DOHH2 (cell line): Measurements from ENCODE around the gene ALG1.

Source experiments
- EZH2phosphoT487 ChIP-seq: fragments of 200-600 bp; sonication (generic); IDR thresholded peaks from 2 replicates; pipeline ENCODE4 v1.6.1; 2017; ENCODE audit warnings: borderline replicate concordance, mild to moderate bottlenecking, antibody characterized with exemption, low read length, moderate library complexity, mixed read lengths
- TF ChIP-seq, protein P1 (sequence below): fragments of 200-600 bp; sonication (generic); IDR thresholded peaks from one replicate; pipeline ENCODE4 v1.5.1; 2014; ENCODE audit warnings: antibody characterized with exemption, mild to moderate bottlenecking, low read depth, low read length; ENCODE audit not compliant: poor library complexity, severe bottlenecking

DNA sequence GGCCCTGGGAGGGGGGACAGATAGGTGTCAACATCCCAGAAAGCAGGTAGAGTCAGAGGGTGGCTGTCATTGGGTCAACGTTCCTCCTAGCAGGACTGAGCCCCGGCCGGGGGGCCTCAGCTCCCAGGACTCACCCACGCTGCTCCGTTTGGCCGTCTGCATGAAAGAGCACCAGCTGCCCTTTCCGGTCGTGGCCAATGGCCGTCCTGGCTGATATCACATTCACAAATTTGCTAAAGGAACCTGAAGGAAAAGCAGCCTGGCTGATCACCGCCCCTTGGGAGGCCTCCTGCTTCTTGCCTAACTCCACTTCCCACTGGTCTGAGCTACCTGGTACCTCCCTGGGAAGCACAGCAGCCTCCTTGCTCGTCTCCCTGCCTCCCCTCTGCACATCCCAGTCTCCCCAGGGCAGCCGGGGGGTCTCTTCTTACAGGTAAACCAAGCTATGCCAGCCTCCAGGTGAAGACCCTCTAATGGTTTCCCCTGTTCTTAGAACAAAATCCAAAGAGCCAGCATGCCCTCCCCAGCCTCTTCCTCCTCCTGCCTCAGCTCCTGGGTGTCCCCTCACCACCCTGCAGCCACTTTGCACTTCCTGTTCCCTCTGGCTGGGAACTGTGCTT lies 41.3 kb upstream of the ALG1 start:
- TF ChIP-seq, protein P1, sequence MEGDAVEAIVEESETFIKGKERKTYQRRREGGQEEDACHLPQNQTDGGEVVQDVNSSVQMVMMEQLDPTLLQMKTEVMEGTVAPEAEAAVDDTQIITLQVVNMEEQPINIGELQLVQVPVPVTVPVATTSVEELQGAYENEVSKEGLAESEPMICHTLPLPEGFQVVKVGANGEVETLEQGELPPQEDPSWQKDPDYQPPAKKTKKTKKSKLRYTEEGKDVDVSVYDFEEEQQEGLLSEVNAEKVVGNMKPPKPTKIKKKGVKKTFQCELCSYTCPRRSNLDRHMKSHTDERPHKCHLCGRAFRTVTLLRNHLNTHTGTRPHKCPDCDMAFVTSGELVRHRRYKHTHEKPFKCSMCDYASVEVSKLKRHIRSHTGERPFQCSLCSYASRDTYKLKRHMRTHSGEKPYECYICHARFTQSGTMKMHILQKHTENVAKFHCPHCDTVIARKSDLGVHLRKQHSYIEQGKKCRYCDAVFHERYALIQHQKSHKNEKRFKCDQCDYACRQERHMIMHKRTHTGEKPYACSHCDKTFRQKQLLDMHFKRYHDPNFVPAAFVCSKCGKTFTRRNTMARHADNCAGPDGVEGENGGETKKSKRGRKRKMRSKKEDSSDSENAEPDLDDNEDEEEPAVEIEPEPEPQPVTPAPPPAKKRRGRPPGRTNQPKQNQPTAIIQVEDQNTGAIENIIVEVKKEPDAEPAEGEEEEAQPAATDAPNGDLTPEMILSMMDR = no peak
- TF ChIP-seq EZH2phosphoT487 = no peak
